Esophagus squamous epithelium (tissue), 4 donors: Measurements from ENCODE around the gene TWIST2.

Experiments
- CTCF ChIP-seq, 6 experiments: fragments of 450-650 bp in 4 of 6; fragments of 200-600 bp in 2 of 6; sonication (generic) in 2 of 6; IDR thresholded peaks; one replicate each; pipeline ENCODE4 v1.5.1; 2016 to 2019; ENCODE audit warnings: antibody characterized with exemption in 6 of 6, mild to moderate bottlenecking in 4 of 6, moderate library complexity in 4 of 6
- POLR2A ChIP-seq, 4 donors: fragments of 450-650 bp; IDR thresholded peaks; one replicate each; pipeline ENCODE4 v1.6.1; 2017; ENCODE audit warnings: antibody characterized with exemption in 4 of 4, mild to moderate bottlenecking in 4 of 4, moderate library complexity in 3 of 4

- TF ChIP-seq CTCF (IDR thresholded peaks at IDR 0.05) (no peak), POLR2A (IDR thresholded peaks at IDR 0.05) (no peak)
Observed at GRCh38 chr2:238942726-238943300, 94.9 kb downstream of the TWIST2 start.
